HepG2 (cell line): ENCODE results near the gene PSMA7. TPM values are rescaled to one million over a fixed set of nuclear protein-coding genes. Genes with fewer than 3 reads are reported as not detected.
A peak's percentile ranks its signal among the peaks of the same experiment; 100 is the strongest.

ENCODE experiments used
- ATAC-seq: fragments of 200-7000 bp; cut with Tn5 transposase; 3 replicates; pipeline ENCODE4 v1.9.1; 2020; ENCODE audit warnings: mild to moderate bottlenecking, moderate library complexity
- BruUV-seq: library from RNA; stranded (reverse); fragments of 400-500 nt; replicated peaks from 2 replicates; lab custom pipeline; 2021; lab: Mats Ljungman, UMichigan
- CTCF ChIA-PET: fragments of 300-600 bp; formaldehyde crosslinking; extraction: SDS; loops from one replicate; lab custom pipeline; 2021; ENCODE audit warnings: low total read pairs, inconsistent platforms, low intra/inter-chr PET ratio; lab: Yijun Ruan, JAX
- POLR2A ChIA-PET: fragments of 350-600 bp; sonication (Branson Sonifier 250); formaldehyde crosslinking; loops from one replicate; lab custom pipeline; 2020; ENCODE audit warnings: antibody characterized with exemption, inconsistent platforms; lab: Yijun Ruan, JAX
- DNase-seq: peaks from one replicate; pipeline ENCODE4 v3.0.0-alpha.2; 2015; ENCODE audit warnings: low spot score
- FAIRE-seq: peaks from 3 replicates; lab custom pipeline; 2011; peaks lifted over from hg19 to GRCh38; lab: Jason Lieb, UNC
- H2AFZ ChIP-seq: one replicate; pipeline ENCODE4 v1.6.1; 2011; ENCODE audit warnings: low read length, inconsistent platforms
- H3K27ac ChIP-seq: fragments of 300-600 bp; 3 replicates; pipeline ENCODE4 v1.8.0; 2011; ENCODE audit warnings: mixed run types, mild to moderate bottlenecking, mixed read lengths, low read length, inconsistent platforms; ENCODE audit not compliant: insufficient read depth; ENCODE audit errors: extremely low read length
- H3K27me3 ChIP-seq, 2 experiments: fragments of 200-600 bp in 1 of 2; 2 replicates in 1 of 2; 3 replicates in 1 of 2; pipeline versions ENCODE4 v1.6.0 to v1.8.0; 2011; ENCODE audit warnings: low read length in 2 of 2, mild to moderate bottlenecking in 2 of 2, moderate library complexity in 2 of 2, inconsistent platforms in 1 of 2; ENCODE audit not compliant: insufficient read depth in 2 of 2, control insufficient read depth in 1 of 2
- H3K36me3 ChIP-seq, 2 experiments: fragments of 200-600 bp in 1 of 2; replicated peaks in 1 of 2; 2 replicates in 1 of 2; 3 replicates in 1 of 2; pipeline versions ENCODE4 v1.5.1 to v1.8.0; 2011; ENCODE audit warnings: low read length in 2 of 2, inconsistent platforms in 1 of 2; ENCODE audit not compliant: insufficient read depth in 2 of 2, control insufficient read depth in 1 of 2
- H3K4me1 ChIP-seq: 2 replicates; pipeline ENCODE4 v1.5.1; 2012; ENCODE audit warnings: low read length, inconsistent platforms; ENCODE audit not compliant: insufficient read depth
- H3K4me2 ChIP-seq: 2 replicates; pipeline ENCODE4 v1.6.0; 2011; ENCODE audit warnings: low read depth, low read length, inconsistent platforms
- H3K4me3 ChIP-seq, 3 experiments: fragments of 200-600 bp in 1 of 3; sonication (generic), shearing (Covaris generic) in 1 of 3; replicated peaks in 1 of 3; 2 replicates each; pipeline ENCODE4 v1.5.1; 2011 to 2016; ENCODE audit warnings: low read length in 3 of 3, inconsistent platforms in 2 of 3, low read depth in 2 of 3, mild to moderate bottlenecking in 2 of 3, control low read depth in 1 of 3, mixed read lengths in 1 of 3; ENCODE audit not compliant: insufficient read depth in 1 of 3
- H3K79me2 ChIP-seq: one replicate; pipeline ENCODE4 v1.6.1; 2011; ENCODE audit warnings: low read length, inconsistent platforms; ENCODE audit not compliant: insufficient read depth
- H3K9ac ChIP-seq: 2 replicates; pipeline ENCODE4 v1.6.0; 2011; ENCODE audit warnings: mild to moderate bottlenecking, low read depth, low read length, inconsistent platforms; ENCODE audit not compliant: insufficient read depth
- H3K9me3 ChIP-seq: 2 replicates; pipeline ENCODE4 v1.5.1; 2012; ENCODE audit warnings: mild to moderate bottlenecking, low read length
- H4K20me1 ChIP-seq: 2 replicates; pipeline ENCODE4 v1.6.0; 2011; ENCODE audit warnings: inconsistent platforms, mild to moderate bottlenecking, low read length, moderate library complexity; ENCODE audit not compliant: insufficient read depth
- CEBPB ChIP-seq: IDR thresholded peaks from 2 replicates; pipeline ENCODE4 v1.6.1; 2011; ENCODE audit warnings: low read depth, low read length, improper control_type of control experiment, borderline replicate concordance
- JUNB ChIP-seq: sonication (generic); formaldehyde crosslinking; IDR thresholded peaks from 2 replicates; pipeline ENCODE4 v1.8.0; 2022; ENCODE audit warnings: missing genetic modification reagents, mild to moderate bottlenecking, borderline replicate concordance
- KAT8 ChIP-seq: IDR thresholded peaks from 2 replicates; pipeline ENCODE4 v1.6.1; 2016; ENCODE audit warnings: missing genetic modification reagents, missing compliant biosample characterization
- MAF1 ChIP-seq: sonication (generic); formaldehyde crosslinking; IDR thresholded peaks from 2 replicates; pipeline ENCODE4 v1.5.0; 2020; ENCODE audit warnings: missing genetic modification reagents, borderline replicate concordance
- MTA1 ChIP-seq: sonication (generic); formaldehyde crosslinking; IDR thresholded peaks from 2 replicates; pipeline ENCODE4 v1.4.0; 2020; ENCODE audit warnings: missing genetic modification reagents, mild to moderate bottlenecking, borderline replicate concordance
- REXO4 ChIP-seq: sonication (generic); formaldehyde crosslinking; IDR thresholded peaks from 2 replicates; pipeline ENCODE4 v1.8.0; 2022; ENCODE audit warnings: missing genetic modification reagents, mild to moderate bottlenecking, borderline replicate concordance
- SOX5 ChIP-seq: IDR thresholded peaks from 2 replicates; pipeline ENCODE4 v1.6.1; 2016; ENCODE audit warnings: borderline replicate concordance
- SYNCRIP ChIP-seq: fragments of 200-400 bp; formaldehyde crosslinking; IDR thresholded peaks from 2 replicates; pipeline ENCODE4 v1.6.1; 2018; ENCODE audit warnings: mild to moderate bottlenecking, low read depth, low read length; ENCODE audit not compliant: insufficient read depth
- TRIM24 ChIP-seq: sonication (generic); formaldehyde crosslinking; IDR thresholded peaks from 2 replicates; pipeline ENCODE4 v1.8.0; 2022; ENCODE audit warnings: mild to moderate bottlenecking, missing genetic modification reagents
- YEATS2 ChIP-seq: sonication (generic); formaldehyde crosslinking; IDR thresholded peaks from 2 replicates; pipeline ENCODE4 v1.4.0; 2020; ENCODE audit warnings: missing genetic modification reagents, borderline replicate concordance
- ZFP62 ChIP-seq: sonication (generic); formaldehyde crosslinking; IDR thresholded peaks from 2 replicates; pipeline ENCODE4 v1.4.0; 2020; ENCODE audit warnings: missing genetic modification reagents
- ZNF296 ChIP-seq: sonication (generic); formaldehyde crosslinking; conservative IDR thresholded peaks from 2 replicates; pipeline ENCODE4 v1.5.0; 2020; ENCODE audit warnings: mild to moderate bottlenecking, missing genetic modification reagents
- ZNF460 ChIP-seq: sonication (generic); formaldehyde crosslinking; IDR thresholded peaks from 2 replicates; pipeline ENCODE4 v1.5.1; 2020; ENCODE audit warnings: missing genetic modification reagents, mild to moderate bottlenecking, borderline replicate concordance
- ZNF556 ChIP-seq: sonication (generic); formaldehyde crosslinking; IDR thresholded peaks from 2 replicates; pipeline ENCODE4 v1.4.0; 2020; ENCODE audit warnings: mild to moderate bottlenecking, missing genetic modification reagents, borderline replicate concordance
- ZNF558 ChIP-seq: sonication (generic); formaldehyde crosslinking; IDR thresholded peaks from 2 replicates; pipeline ENCODE4 v1.9.0; 2022; ENCODE audit warnings: mild to moderate bottlenecking, missing genetic modification reagents, borderline replicate concordance
- WGBS: methylation state at CpG from one replicate; pipeline ENCODE4 v1.1.6; 2017; ENCODE audit warnings: low lambda C conversion rate; 5-methylcytosine and 5-hydroxymethylcytosine counted together
- in situ Hi-C: cut with HindIII; loops from 2 replicates; pipeline ENCODE4 v1.10.0; 2017; ENCODE audit warnings: low pct_unique_long_range_greater_than_20kb; ENCODE audit not compliant: extremely low pct_ligation_motif_present
- intact Hi-C: fragments of 100-400 bp; cut with micrococcal nuclease; formaldehyde crosslinking; loops from one replicate; pipeline ENCODE4 v1.10.0; 2022; ENCODE audit not compliant: unreplicated experiment
- polyA plus RNA-seq, 8 experiments: library from polyadenylated mRNA; depleted of rRNA in 3 of 8; stranded (reverse) in 7 of 8; unstranded in 1 of 8; fragments of >200 nt; fragmentation: Illumina TruSeq in 4 of 8; extraction: Trizol in 4 of 8; gene quantifications; 2 replicates each; pipeline versions ENCODE4 v1.2.1 to v1.2.3, GENCODE V29; 2011 to 2016; ENCODE audit warnings: low read depth in 4 of 8, missing spikeins in 1 of 8, mixed read lengths in 1 of 8; ENCODE audit not compliant: insufficient read depth in 1 of 8
- total RNA-seq, 5 experiments: library from RNA; depleted of rRNA; stranded (reverse); fragments of >200 nt; fragmentation: Illumina TruSeq; extraction: Trizol; gene quantifications; 2 replicates each; pipeline ENCODE4 v1.2.3, GENCODE V29; 2016; ENCODE audit warnings: low read depth in 1 of 5
- TF ChIP-seq, protein P1 (sequence below): IDR thresholded peaks from 2 replicates; pipeline ENCODE4 v1.6.1; 2016; ENCODE audit warnings: low read depth, missing genetic modification reagents, missing compliant biosample characterization

Gene PSMA7
- total and polyA plus RNA-seq, 2 of the 13 experiments (the other 11 are each of a cell fraction or from before 2014, with no cell fraction given), result 531 to 631 TPM

DNA sequence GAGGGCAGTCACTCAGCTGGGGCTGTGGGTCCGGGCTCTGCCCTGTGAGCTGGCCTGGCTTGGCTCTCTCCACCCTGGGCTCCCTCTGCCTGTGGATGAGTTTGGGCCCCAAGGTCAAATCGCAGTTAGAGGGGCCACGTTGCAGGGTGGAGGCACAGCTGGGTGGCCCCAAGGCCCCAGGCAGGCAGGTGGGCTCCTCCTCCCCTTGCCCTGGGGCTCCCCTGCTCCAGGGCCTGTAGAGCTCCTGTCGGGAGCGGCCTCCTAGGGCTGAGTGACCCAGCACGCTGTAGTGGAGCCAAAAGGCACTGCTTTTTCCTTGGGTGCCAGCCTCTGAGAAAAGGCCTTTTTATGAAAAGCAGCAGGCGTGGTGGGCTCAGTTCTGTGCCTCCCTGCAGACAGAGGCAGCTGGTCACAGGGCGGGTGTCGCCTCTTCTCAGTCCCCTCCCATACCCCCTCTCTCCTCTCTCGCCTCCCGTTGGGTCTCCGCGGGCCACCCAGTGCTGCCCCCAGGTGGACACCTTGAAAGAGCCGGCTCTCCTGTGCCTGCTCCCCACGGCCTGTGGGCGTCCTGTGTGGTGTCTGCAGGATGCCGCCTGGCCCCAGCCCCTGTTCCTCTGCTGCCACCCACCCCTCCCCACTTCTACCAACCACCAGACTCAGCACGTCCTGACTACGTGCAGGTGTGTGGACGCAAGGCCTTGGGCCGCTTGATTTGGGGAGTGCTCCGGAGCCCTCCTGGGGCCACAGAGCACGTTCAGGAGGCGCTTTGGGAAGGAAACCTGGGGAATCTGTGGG is 13.6 kb upstream of the PSMA7 start:
- Histone ChIP-seq H3K27me3 (no peaks in the 10 kb centered on the region), H3K27ac (peak overlapping the region; percentile 56), H3K4me2 (peak overlapping the region; percentile 56), H3K4me3 (peak overlapping the region in 1 of 3 experiments; percentile 44; a peak in 1 of 6 replicates), H2AFZ (no peak overlapping the region), H3K9me3 (no peaks in the 10 kb centered on the region), H3K79me2 (peaks cover 81% of the 10 kb centered on the region), H4K20me1 (peaks cover 17% of the 10 kb centered on the region), H3K4me1 (peaks cover 37% of the 10 kb centered on the region), H3K9ac (peak overlapping the region; percentile 29), H3K36me3 (peaks cover 31 to 73% of the 10 kb centered on the region in 2 experiments)
- ATAC-seq, result peak; percentile 90
- peak; percentile 78 for DNase-seq
- ChIA-PET CTCF (interaction anchor here (0.7 to 4.9 kb wide), 5 partner anchors 12 to 176 kb away, joined by 3 to 46 read pairs (median 3); no protein-coding TSS in a partner anchor), POLR2A (interaction anchor here (0.8 to 2.6 kb wide), 6 partner anchors 11 to 146 kb away, joined by 3 to 7 read pairs (median 4); no protein-coding TSS in a partner anchor)
- 59% methylated on average over 23 of the region's 24 CpGs for WGBS
- no TSS peak for BruUV-seq
- peak; percentile 8 for FAIRE-seq
- in situ Hi-C loops (no loop called here), intact Hi-C loops (loop anchor here (1.0 to 5.0 kb wide), 2 partner anchors 34 to 145 kb away; partner anchors contain the start of gene LSM14B)
- TF ChIP-seq, protein P1, sequence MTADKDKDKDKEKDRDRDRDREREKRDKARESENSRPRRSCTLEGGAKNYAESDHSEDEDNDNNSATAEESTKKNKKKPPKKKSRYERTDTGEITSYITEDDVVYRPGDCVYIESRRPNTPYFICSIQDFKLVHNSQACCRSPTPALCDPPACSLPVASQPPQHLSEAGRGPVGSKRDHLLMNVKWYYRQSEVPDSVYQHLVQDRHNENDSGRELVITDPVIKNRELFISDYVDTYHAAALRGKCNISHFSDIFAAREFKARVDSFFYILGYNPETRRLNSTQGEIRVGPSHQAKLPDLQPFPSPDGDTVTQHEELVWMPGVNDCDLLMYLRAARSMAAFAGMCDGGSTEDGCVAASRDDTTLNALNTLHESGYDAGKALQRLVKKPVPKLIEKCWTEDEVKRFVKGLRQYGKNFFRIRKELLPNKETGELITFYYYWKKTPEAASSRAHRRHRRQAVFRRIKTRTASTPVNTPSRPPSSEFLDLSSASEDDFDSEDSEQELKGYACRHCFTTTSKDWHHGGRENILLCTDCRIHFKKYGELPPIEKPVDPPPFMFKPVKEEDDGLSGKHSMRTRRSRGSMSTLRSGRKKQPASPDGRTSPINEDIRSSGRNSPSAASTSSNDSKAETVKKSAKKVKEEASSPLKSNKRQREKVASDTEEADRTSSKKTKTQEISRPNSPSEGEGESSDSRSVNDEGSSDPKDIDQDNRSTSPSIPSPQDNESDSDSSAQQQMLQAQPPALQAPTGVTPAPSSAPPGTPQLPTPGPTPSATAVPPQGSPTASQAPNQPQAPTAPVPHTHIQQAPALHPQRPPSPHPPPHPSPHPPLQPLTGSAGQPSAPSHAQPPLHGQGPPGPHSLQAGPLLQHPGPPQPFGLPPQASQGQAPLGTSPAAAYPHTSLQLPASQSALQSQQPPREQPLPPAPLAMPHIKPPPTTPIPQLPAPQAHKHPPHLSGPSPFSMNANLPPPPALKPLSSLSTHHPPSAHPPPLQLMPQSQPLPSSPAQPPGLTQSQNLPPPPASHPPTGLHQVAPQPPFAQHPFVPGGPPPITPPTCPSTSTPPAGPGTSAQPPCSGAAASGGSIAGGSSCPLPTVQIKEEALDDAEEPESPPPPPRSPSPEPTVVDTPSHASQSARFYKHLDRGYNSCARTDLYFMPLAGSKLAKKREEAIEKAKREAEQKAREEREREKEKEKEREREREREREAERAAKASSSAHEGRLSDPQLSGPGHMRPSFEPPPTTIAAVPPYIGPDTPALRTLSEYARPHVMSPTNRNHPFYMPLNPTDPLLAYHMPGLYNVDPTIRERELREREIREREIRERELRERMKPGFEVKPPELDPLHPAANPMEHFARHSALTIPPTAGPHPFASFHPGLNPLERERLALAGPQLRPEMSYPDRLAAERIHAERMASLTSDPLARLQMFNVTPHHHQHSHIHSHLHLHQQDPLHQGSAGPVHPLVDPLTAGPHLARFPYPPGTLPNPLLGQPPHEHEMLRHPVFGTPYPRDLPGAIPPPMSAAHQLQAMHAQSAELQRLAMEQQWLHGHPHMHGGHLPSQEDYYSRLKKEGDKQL (CRISPR knock-in tag), result 0 out of 2 replicates have a peak, but pooled peaks have one; percentile 24
- TF ChIP-seq ZNF296, result no peak
- no peak for TF ChIP-seq ZNF558
- no peak for TF ChIP-seq TRIM24 (CRISPR knock-in tag)
- no peak for TF ChIP-seq MAF1
- TF ChIP-seq REXO4 (CRISPR knock-in tag), result no peak
- TF ChIP-seq YEATS2 (CRISPR knock-in tag), result 0 out of 2 replicates have a peak, but pooled peaks have one; percentile 41
- TF ChIP-seq SOX5 (CRISPR knock-in tag), result peak; percentile 23; the same call in 1 of the 2 replicates
- TF ChIP-seq ZNF460 (CRISPR knock-in tag), result no peak
- TF ChIP-seq KAT8 (CRISPR knock-in tag), result no peak
- TF ChIP-seq ZFP62 (CRISPR knock-in tag), result no peak
- peak; percentile 72; the same call in 1 of the 2 replicates for TF ChIP-seq ZNF556 (CRISPR knock-in tag)
- no peak for TF ChIP-seq SYNCRIP
- TF ChIP-seq MTA1, result no peak
- TF ChIP-seq JUNB (CRISPR knock-in tag), result no peak
- TF ChIP-seq CEBPB, result no peak
